Spleen (tissue), 11 donors: Measurements from ENCODE around the gene ZFYVE16. TPM values are rescaled to one million over a fixed set of nuclear protein-coding genes. Genes with fewer than 3 reads are reported as not detected.

Experiments used
- DNase-seq: peaks from one replicate; pipeline ENCODE4 v3.0.0-alpha.2; 2020
- H3K27ac ChIP-seq, 8 donors: fragments of 200-600 bp; sonication (generic) in 7 of 8; 1 replicate in 4 of 8; 2 replicates in 4 of 8; pipeline versions ENCODE4 v1.5.0 to v1.8.0; 2016 to 2021; ENCODE audit warnings: inconsistent platforms in 4 of 8, mild to moderate bottlenecking in 4 of 8, moderate library complexity in 1 of 8
- H3K27me3 ChIP-seq, 7 donors: fragments of 200-600 bp; sonication (generic) in 6 of 7; replicated peaks in 1 of 7; 1 replicate in 4 of 7; 2 replicates in 3 of 7; pipeline versions ENCODE4 v1.5.0 to v1.8.0; 2016 to 2021; ENCODE audit warnings: inconsistent platforms in 3 of 7, mild to moderate bottlenecking in 1 of 7
- H3K36me3 ChIP-seq, 6 donors: fragments of 200-600 bp; sonication (generic) in 5 of 6; 1 replicate in 4 of 6; 2 replicates in 2 of 6; pipeline versions ENCODE4 v1.5.0 to v1.8.0; 2016 to 2021; ENCODE audit warnings: inconsistent platforms in 2 of 6
- H3K4me1 ChIP-seq, 6 donors: fragments of 200-600 bp; sonication (generic) in 5 of 6; 1 replicate in 3 of 6; 2 replicates in 3 of 6; pipeline versions ENCODE4 v1.5.0 to v1.8.0; 2016 to 2021; ENCODE audit warnings: inconsistent platforms in 3 of 6
- H3K4me3 ChIP-seq, 8 donors: fragments of 200-600 bp; sonication (generic) in 7 of 8; 1 replicate in 4 of 8; 2 replicates in 4 of 8; pipeline versions ENCODE4 v1.5.0 to v1.8.0; 2016 to 2021; ENCODE audit warnings: inconsistent platforms in 4 of 8, mild to moderate bottlenecking in 4 of 8, moderate library complexity in 2 of 8
- H3K9me3 ChIP-seq, 8 donors: fragments of 200-600 bp; sonication (generic) in 7 of 8; 1 replicate in 4 of 8; 2 replicates in 4 of 8; pipeline versions ENCODE4 v1.5.0 to v1.8.0; 2016 to 2021; ENCODE audit warnings: inconsistent platforms in 4 of 8
- CTCF ChIP-seq, 11 experiments: fragments of 200-600 bp in 7 of 11; fragments of 450-650 bp in 4 of 11; sonication (generic) in 4 of 11; IDR thresholded peaks in 8 of 11; conservative IDR thresholded peaks in 3 of 11; 1 replicate in 7 of 11; 2 replicates in 4 of 11; pipeline versions ENCODE4 v1.4.0 to v1.8.0; 2016 to 2021; ENCODE audit warnings: antibody characterized with exemption in 11 of 11, inconsistent platforms in 4 of 11, mild to moderate bottlenecking in 1 of 11
- POLR2A ChIP-seq, 3 donors: fragments of 450-650 bp; IDR thresholded peaks; one replicate each; pipeline ENCODE4 v1.5.1; 2017; ENCODE audit warnings: antibody characterized with exemption in 3 of 3, mild to moderate bottlenecking in 1 of 3
- POLR2AphosphoS5 ChIP-seq, 3 donors: sonication (generic); formaldehyde crosslinking; IDR thresholded peaks; one replicate each; pipeline ENCODE4 v1.5.1; 2017; ENCODE audit warnings: antibody characterized with exemption in 3 of 3
- WGBS, 5 donors: extraction: QIAGEN DNeasy Blood & Tissue Kit in 3 of 5; methylation state at CpG; one replicate each; pipeline versions ENCODE4 v1.1.5 to v1.1.7; 2013 to 2018; 5-methylcytosine and 5-hydroxymethylcytosine counted together
- intact Hi-C: fragments of 100-400 bp; cut with DNase I; formaldehyde crosslinking; loops from one replicate; pipeline ENCODE4 v1.15.0; 2023; ENCODE audit warnings: low total_unique reads
- polyA plus RNA-seq, 3 donors: library from polyadenylated mRNA; stranded (reverse); fragments of 200-250 nt; gene quantifications; one replicate each; pipeline ENCODE4 v1.2.1, GENCODE V29; 2013
- total RNA-seq, 7 donors: library from RNA; depleted of rRNA in 3 of 7; stranded (reverse); fragments of >200 nt in 3 of 7; fragmentation: NEBNext Ultra II Directional in 4 of 7; extraction: Animal tissue kit (Norgen Biotek cat#: 25700) in 4 of 7; gene quantifications; one replicate each; pipeline versions ENCODE4 v1.1.0 to v1.2.1, GENCODE V29; 2016 to 2021
- donor health status: healthy with polysubstance abuse.
- donor health status: DM: no; HTN: no; CAD: no; lungs with moderate emphysema.
- donor health status: DM: no; HTN: no; CAD: no.
- donor health status: Bipolar disorder and iron deficiency.
- donor health status: healthy.
- donor health status: DM: no; HTN: no; CAD: no.
- donor health status: DM: yes; HTN: yes; CAD: no.

The ZFYVE16 gene
- total and polyA plus RNA-seq, 10 donors = 8.5 to 67.8 (median 51.7) TPM

GRCh38 chr5:80369521-80369920 lies 38.3 kb upstream of the ZFYVE16 start:
- Histone ChIP-seq H3K4me1 (peaks cover 0 to 14% (median 3%) of the 10 kb centered on the region in 6 donors), H3K4me3 (no peak overlapping the region), H3K9me3 (no peaks in the 10 kb centered on the region), H3K36me3 (no peaks in the 10 kb centered on the region), H3K27ac (peak overlapping the region in 1 of 8 donors; percentile 52), H3K27me3 (no peaks in the 10 kb centered on the region)
- intact Hi-C loops = no loop called here
- 88 to 94% (median 90%) methylated on average over 8 of the region's 8 CpGs for WGBS, 5 donors
- no peak for TF ChIP-seq POLR2AphosphoS5 (IDR thresholded peaks at IDR 0.05)
- no peak for TF ChIP-seq POLR2A (IDR thresholded peaks at IDR 0.05)
- no peak for TF ChIP-seq CTCF (IDR thresholded peaks at IDR 0.05 in 8 of 11, conservative IDR thresholded peaks at IDR 0.05 in 3 of 11)
- no peak for DNase-seq

GRCh38 chr5:80370390-80370789 lies 37.5 kb upstream of the ZFYVE16 start:
- Histone ChIP-seq H3K27ac (peak overlapping the region in 4 of 8 donors; percentile 21 to 52 (median 44)), H3K9me3 (no peaks in the 10 kb centered on the region), H3K4me3 (no peak overlapping the region), H3K27me3 (no peaks in the 10 kb centered on the region), H3K4me1 (peaks cover 0 to 14% (median 3%) of the 10 kb centered on the region in 6 donors), H3K36me3 (no peaks in the 10 kb centered on the region)
- no peak for DNase-seq
- no peak for TF ChIP-seq POLR2AphosphoS5 (IDR thresholded peaks at IDR 0.05)
- TF ChIP-seq CTCF (IDR thresholded peaks at IDR 0.05 in 8 of 11, conservative IDR thresholded peaks at IDR 0.05 in 3 of 11) = no peak
- TF ChIP-seq POLR2A (IDR thresholded peaks at IDR 0.05) = no peak
- intact Hi-C loops = no loop called here
- WGBS, 5 donors = 33 to 75% (median 38%) methylated on average over 1 of the region's 1 CpG

- no peaks in the 10 kb centered on the region for H3K36me3 ChIP-seq
- no peak overlapping the region for H3K27ac ChIP-seq
- H3K27me3 ChIP-seq = no peaks in the 10 kb centered on the region
- H3K4me3 ChIP-seq = no peak overlapping the region
- no peaks in the 10 kb centered on the region for H3K9me3 ChIP-seq
- no peak for TF ChIP-seq POLR2AphosphoS5 (IDR thresholded peaks at IDR 0.05)
- no peak for TF ChIP-seq POLR2A (IDR thresholded peaks at IDR 0.05)
- no peak for TF ChIP-seq CTCF (IDR thresholded peaks at IDR 0.05 in 8 of 11, conservative IDR thresholded peaks at IDR 0.05 in 3 of 11)
- intact Hi-C loops = no loop called here
- peaks cover 0 to 14% (median 3%) of the 10 kb centered on the region in 6 donors for H3K4me1 ChIP-seq
- 94 to 98% (median 97%) methylated on average over 1 of the region's 1 CpG for WGBS, 5 donors
- no peak for DNase-seq
Measured at GRCh38 chr5:80372780-80373179, 35.1 kb upstream of the ZFYVE16 start.

GRCh38 chr5:80374188-80374587 lies 33.7 kb upstream of the ZFYVE16 start:
- TF ChIP-seq POLR2A (IDR thresholded peaks at IDR 0.05) (no peak), CTCF (IDR thresholded peaks at IDR 0.05 in 8 of 11, conservative IDR thresholded peaks at IDR 0.05 in 3 of 11) (no peak), POLR2AphosphoS5 (IDR thresholded peaks at IDR 0.05) (no peak)
- Histone ChIP-seq H3K4me3 (no peak overlapping the region), H3K9me3 (no peaks in the 10 kb centered on the region), H3K27ac (no peak overlapping the region), H3K4me1 (peaks cover 0 to 14% (median 3%) of the 10 kb centered on the region in 6 donors), H3K27me3 (no peaks in the 10 kb centered on the region), H3K36me3 (no peaks in the 10 kb centered on the region)
- DNase-seq = no peak
- 76 to 98% (median 97%) methylated on average over 3 of the region's 3 CpGs for WGBS, 5 donors
- intact Hi-C loops = no loop called here
